ENCODE measurements around the gene ZNF816.
"Not testable (repeated sequence)": the region's sequence is repeated elsewhere in the genome, so short reads cannot be mapped to it uniquely, and the experiment has no call there.

- TF ChIP-seq CTCF (conservative IDR thresholded peaks at IDR 0.05); ZFX (IDR thresholded peaks at IDR 0.05): not testable (repeated sequence)
These were observed 17.8 kb downstream of the ZNF816 start for GRCh38 chr19:52944703-52945493.
